HG03159 (cell line): ENCODE measurements around the gene CCR4.
A peak's percentile ranks its signal among the peaks of the same experiment; 100 is the strongest.
"Not testable (repeated sequence)": the region's sequence is repeated elsewhere in the genome, so short reads cannot be mapped to it uniquely, and the experiment has no call there.

Experiments used
- ATAC-seq: cut with Tn5 transposase; IDR thresholded peaks from one replicate; pipeline ENCODE4 v1.9.1; 2021; ENCODE audit warnings: mild to moderate bottlenecking, moderate library complexity; ENCODE audit not compliant: unreplicated experiment

Gene CCR4

GRCh38 chr3:32977861-32978260 lies 26.4 kb downstream of the CCR4 start:
- ATAC-seq, result no peak

GRCh38 chr3:32978331-32978730 lies 26.9 kb downstream of the CCR4 start:
- ATAC-seq, result no peak

- ATAC-seq, result no peak
These were observed 31.7 kb downstream of the CCR4 start for GRCh38 chr3:32983124-32983523.

GRCh38 chr3:32984918-32985317 lies 33.5 kb downstream of the CCR4 start:
- ATAC-seq, result not testable (repeated sequence)

- no peak for ATAC-seq
These were observed 37.7 kb downstream of the CCR4 start for GRCh38 chr3:32989171-32989570.

GRCh38 chr3:32990116-32990515 lies 38.7 kb downstream of the CCR4 start:
- ATAC-seq, result no peak

GRCh38 chr3:32991781-32992180 lies 40.3 kb downstream of the CCR4 start:
- ATAC-seq, result no peak

- ATAC-seq, result no peak
These were observed 40.9 kb downstream of the CCR4 start for GRCh38 chr3:32992310-32992686.

- ATAC-seq, result no peak
These were observed 42.6 kb downstream of the CCR4 start for GRCh38 chr3:32994045-32994444.

GRCh38 chr3:32995098-32995497 lies 43.7 kb downstream of the CCR4 start:
- ATAC-seq, result no peak

- no peak for ATAC-seq
These were observed 44.8 kb downstream of the CCR4 start for GRCh38 chr3:32996048-32996754.

GRCh38 chr3:32996755-32997091 lies 45.3 kb downstream of the CCR4 start:
- no peak for ATAC-seq

GRCh38 chr3:32998631-32999451 lies 47.4 kb downstream of the CCR4 start:
- no peak for ATAC-seq

- ATAC-seq, result no peak
These were observed 49.4 kb downstream of the CCR4 start for GRCh38 chr3:33000691-33001385.

- peak; percentile 76 for ATAC-seq
These were observed 50.4 kb downstream of the CCR4 start for GRCh38 chr3:33001889-33002288.

GRCh38 chr3:33003308-33003707 lies 51.9 kb downstream of the CCR4 start:
- no peak for ATAC-seq

GRCh38 chr3:33004205-33004604 lies 52.8 kb downstream of the CCR4 start:
- ATAC-seq, result no peak

- no peak for ATAC-seq
These were observed 53.5 kb downstream of the CCR4 start for GRCh38 chr3:33004961-33005360.
